HG03025 (cell line): ENCODE results near the gene REM2.
A peak's percentile ranks its signal among the peaks of the same experiment; 100 is the strongest.

Experiments
- ATAC-seq: cut with Tn5 transposase; IDR thresholded peaks from one replicate; pipeline ENCODE4 v1.9.1; 2021; ENCODE audit warnings: mild to moderate bottlenecking, moderate library complexity; ENCODE audit not compliant: unreplicated experiment, low FRiP score

REM2 gene

DNA sequence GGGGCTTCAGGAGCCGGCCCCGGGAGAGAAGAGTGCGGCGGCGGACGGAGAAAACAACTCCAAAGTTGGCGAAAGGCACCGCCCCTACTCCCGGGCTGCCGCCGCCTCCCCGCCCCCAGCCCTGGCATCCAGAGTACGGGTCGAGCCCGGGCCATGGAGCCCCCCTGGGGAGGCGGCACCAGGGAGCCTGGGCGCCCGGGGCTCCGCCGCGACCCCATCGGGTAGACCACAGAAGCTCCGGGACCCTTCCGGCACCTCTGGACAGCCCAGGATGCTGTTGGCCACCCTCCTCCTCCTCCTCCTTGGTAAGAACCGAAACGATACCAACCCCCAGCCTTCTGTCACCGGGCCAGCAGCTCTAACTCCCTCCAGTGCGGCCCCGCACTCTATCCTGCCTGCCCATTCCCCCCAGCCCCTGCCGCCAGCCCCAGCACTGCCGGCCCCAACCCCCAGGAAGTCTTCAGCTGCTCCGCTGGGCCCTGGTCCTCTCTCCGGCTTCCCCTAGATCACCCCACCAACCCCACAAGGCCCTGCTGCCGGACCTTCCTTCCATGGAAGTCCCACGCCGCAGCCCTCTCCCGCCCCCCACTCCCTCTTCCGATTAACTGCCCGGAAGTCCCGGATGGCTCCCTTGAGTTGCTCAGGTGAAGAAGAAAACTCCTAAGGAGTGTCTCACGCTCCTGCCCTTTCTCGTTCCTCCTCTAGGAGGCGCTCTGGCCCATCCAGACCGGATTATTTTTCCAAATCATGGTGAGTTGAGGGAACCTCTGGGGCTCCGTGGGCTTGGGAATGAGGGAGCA lies 10.8 kb upstream of the REM2 start:
- peak; percentile 26 for ATAC-seq

DNA sequence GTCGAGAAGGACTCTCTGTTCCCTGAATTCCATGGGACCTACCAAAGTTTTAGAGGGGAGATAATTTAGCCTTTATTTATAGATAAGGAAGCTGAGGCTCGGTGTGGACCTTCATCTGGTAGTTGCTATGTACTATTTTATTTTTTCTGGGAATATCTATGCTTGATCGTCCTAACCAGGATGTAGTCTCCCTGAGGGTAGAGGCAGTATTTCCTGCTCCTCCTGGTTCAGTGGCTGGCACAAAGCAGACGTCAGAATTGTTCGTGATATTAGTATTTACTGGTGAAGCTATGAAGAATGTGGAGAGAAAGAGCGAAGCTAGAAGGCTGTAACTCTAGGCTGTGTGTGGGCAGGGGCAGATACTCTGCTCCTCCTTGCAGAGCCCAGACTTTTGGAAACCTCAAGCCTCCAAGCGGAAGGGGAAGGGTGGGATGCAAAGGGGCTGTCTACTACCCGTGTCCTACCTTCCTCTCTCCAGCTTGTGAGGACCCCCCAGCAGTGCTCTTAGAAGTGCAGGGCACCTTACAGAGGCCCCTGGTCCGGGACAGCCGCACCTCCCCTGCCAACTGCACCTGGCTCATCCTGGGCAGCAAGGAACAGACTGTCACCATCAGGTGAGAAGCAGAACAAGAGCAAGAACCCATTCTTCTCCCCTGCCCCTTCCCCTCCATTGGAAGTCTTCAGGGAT lies 10.0 kb upstream of the REM2 start:
- no peak for ATAC-seq

DNA sequence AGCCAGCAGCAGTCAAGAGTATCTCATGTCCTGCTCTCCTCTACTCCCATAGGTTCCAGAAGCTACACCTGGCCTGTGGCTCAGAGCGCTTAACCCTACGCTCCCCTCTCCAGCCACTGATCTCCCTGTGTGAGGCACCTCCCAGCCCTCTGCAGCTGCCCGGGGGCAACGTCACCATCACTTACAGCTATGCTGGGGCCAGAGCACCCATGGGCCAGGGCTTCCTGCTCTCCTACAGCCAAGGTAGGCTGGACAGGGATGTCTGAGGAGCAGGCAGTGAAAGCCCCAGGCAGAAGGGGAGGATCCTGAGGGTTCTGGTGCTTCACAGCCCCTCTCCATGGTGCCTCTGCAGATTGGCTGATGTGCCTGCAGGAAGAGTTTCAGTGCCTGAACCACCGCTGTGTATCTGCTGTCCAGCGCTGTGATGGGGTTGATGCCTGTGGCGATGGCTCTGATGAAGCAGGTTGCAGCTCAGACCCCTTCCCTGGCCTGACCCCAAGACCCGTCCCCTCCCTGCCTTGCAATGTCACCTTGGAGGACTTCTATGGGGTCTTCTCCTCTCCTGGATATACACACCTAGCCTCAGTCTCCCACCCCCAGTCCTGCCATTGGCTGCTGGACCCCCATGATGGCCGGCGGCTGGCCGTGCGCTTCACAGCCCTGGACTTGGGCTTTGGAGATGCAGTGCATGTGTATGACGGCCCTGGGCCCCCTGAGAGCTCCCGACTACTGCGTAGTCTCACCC lies 7.8 kb upstream of the REM2 start:
- ATAC-seq: no peak

DNA sequence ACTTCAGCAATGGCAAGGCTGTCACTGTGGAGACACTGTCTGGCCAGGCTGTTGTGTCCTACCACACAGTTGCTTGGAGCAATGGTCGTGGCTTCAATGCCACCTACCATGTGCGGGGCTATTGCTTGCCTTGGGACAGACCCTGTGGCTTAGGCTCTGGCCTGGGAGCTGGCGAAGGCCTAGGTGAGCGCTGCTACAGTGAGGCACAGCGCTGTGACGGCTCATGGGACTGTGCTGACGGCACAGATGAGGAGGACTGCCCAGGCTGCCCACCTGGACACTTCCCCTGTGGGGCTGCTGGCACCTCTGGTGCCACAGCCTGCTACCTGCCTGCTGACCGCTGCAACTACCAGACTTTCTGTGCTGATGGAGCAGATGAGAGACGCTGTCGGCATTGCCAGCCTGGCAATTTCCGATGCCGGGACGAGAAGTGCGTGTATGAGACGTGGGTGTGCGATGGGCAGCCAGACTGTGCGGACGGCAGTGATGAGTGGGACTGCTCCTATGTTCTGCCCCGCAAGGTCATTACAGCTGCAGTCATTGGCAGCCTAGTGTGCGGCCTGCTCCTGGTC lies 7.2 kb upstream of the REM2 start:
- ATAC-seq: no peak

DNA sequence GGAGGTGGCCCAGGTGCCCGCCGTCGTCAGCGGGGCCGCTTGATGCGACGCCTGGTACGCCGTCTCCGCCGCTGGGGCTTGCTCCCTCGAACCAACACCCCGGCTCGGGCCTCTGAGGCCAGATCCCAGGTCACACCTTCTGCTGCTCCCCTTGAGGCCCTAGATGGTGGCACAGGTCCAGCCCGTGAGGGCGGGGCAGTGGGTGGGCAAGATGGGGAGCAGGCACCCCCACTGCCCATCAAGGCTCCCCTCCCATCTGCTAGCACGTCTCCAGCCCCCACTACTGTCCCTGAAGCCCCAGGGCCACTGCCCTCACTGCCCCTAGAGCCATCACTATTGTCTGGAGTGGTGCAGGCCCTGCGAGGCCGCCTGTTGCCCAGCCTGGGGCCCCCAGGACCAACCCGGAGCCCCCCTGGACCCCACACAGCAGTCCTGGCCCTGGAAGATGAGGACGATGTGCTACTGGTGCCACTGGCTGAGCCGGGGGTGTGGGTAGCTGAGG lies 6.0 kb upstream of the REM2 start:
- ATAC-seq: no peak

DNA sequence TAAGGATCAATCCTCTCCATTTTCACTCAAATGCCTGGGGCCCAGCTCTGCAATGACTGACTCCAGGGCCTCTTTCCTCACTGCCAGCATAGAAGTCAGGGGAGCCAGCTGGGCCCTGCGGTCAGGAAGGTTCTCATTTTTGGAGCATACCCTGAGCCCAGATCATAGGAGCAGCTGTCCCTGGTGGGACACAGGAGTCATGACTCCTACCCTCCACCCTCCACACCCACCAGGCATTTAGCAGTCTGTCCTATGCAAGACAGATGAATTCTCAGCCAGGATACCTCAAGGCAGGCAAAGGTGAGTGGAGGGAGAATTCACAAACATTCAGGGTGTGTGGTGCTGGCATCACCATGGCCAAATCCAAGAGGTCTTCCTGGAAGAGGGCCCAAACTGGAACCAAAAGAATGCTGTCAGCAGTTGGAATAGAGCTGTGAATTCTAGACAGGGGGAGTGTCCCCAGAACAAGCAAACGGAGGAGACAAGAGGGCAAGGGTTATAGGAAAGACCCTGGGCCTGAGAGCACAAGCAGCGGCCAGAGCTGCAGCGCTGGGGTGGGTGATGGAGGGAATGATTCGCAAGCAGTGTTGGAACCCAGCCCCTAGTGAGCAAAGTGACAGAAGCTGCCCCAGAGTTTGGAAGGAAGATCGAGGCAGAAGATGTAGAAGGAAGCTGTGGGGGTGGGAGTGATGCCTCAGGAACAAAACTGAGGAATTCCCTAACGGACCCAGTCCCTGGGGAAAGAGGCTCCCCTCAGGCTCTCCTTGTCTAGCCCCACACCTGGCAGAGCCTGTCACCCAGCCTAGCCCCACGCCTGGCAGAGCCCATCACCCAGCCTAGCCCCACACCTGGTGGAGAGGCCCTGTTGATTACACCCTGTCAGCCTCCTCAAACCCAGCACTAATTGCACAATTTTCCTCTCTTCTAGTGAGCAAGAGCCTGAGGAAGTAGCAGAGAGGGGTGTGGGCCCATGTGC lies 4.5 kb upstream of the REM2 start:
- ATAC-seq: no peak

DNA sequence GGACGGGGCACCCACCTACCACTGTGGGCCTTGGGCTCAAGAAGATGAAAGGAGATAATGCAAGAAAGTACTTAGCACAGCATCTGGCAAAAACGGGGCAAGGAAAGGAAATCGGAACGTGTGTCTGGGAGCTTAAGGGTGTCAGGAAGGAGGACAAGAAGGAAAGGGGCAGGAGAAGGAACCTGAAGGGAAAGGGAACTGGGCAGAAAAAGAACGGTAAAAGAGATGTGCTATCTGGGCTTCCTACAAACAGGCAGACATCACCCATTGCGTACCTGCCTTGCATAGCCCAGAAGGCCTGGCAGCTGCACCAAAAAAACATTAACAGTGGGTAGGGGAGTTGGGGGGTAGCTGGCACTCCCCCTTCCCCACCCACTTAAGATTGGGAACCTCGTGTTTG lies 958 bp upstream of the REM2 start:
- ATAC-seq: no peak

DNA sequence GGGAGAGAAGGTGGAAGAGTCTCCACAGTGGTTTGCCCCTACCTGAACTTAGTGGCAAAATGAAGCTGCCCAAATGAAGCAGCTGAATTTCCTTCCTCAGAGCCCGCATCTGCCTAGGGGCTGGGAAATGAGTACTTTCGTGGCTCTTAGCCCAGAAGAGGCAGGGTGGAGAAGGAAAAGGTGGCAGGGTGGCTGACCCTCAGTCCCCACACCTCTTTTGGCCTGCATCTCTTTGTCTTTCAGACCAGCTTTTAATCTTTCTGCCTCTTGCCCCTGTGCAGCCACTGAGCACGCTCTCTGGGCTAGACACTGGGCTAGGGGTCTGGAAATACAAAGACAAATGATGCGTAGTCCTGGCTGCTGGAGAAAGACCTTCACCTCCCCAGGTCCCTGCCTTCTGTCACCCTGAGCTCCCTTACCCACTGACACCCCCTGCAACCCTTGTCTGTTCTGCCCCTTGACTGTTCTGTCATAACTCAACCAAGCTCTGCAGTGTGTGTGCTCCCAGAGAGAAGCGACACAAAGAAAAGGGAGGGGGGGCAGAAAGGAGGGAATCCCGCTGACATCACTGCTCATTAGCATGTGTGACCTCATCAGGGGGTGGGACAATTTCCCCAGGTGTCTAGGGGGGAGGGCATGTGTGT lies 371 bp upstream of the REM2 start:
- ATAC-seq: no peak

DNA sequence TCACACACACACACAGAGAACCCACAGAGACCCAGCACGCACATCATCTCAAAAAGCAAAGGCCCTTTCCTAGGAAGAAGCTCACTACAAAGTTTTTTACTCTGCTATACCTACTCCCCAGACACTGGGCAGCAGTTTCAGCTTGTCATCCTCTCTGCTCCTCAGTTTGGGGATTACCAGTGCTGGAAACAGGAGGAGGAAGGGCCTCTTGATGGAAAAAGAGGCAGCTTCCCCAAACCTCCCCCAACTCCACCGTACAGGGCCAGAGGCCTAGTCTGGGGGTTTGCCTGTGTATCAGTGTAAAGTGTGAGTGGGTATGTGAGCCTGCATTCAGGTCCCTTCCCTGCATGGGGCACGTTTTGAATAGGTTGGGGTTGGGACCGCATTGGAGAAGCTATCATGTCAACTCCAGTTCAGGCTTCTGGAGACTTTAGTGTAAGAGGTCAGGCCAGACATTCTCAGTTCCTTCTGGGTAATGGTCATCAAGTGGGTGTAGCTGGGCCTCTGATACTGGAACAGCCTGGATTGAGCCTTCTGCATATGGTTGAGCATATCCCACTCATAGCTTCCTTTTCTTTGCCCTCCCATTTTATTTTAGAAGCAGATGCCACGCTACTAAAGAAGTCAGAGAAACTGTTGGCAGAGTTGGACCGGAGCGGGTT lies 1.2 kb downstream of the REM2 start:
- no peak for ATAC-seq

DNA sequence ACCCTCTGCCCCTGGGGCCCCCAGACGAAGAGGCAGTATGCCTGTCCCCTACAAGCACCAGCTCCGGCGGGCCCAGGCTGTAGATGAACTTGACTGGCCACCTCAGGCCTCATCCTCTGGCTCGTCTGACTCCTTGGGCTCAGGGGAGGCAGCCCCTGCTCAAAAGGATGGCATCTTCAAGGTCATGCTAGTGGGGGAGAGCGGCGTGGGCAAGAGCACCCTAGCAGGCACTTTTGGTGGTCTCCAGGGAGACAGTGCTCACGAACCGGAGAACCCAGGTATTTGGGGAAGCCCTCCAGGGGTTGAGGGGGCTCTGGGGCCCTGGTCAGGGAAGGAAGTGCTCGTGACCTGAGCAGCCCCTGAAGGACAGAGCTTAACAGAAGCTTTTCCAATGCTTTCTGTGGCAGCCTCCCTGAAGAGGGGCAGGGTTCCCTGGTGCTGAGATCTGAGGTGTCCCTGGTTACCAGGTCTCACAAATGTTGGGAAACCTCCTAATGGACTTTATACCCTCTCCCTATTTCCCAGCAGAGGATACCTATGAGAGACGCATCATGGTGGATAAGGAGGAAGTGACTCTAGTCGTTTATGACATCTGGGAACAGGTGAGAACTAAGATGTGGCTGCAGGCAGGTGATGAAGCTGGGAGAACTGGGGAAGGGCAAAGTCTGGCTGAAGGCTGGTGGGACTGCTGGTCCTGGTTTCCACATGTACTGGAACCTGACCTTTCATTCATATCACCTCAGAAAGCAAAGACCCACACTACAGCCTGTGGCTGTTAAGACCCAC lies 1.9 kb downstream of the REM2 start:
- ATAC-seq: no peak

DNA sequence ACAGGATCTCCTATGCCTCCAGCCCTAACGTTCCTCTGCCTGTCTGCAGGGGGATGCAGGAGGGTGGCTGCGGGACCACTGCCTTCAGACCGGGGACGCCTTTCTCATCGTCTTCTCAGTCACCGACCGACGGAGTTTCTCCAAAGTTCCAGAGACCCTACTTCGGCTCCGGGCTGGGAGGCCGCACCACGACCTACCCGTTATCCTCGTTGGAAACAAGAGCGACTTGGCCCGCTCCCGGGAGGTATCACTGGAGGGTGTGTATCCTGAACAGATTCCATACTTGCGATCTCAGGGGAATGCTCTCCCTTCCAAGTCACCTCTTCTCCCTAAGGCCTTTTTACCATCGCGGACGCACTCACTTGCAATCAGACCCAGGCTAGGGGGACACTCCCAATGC lies 3.0 kb downstream of the REM2 start:
- ATAC-seq: no peak

DNA sequence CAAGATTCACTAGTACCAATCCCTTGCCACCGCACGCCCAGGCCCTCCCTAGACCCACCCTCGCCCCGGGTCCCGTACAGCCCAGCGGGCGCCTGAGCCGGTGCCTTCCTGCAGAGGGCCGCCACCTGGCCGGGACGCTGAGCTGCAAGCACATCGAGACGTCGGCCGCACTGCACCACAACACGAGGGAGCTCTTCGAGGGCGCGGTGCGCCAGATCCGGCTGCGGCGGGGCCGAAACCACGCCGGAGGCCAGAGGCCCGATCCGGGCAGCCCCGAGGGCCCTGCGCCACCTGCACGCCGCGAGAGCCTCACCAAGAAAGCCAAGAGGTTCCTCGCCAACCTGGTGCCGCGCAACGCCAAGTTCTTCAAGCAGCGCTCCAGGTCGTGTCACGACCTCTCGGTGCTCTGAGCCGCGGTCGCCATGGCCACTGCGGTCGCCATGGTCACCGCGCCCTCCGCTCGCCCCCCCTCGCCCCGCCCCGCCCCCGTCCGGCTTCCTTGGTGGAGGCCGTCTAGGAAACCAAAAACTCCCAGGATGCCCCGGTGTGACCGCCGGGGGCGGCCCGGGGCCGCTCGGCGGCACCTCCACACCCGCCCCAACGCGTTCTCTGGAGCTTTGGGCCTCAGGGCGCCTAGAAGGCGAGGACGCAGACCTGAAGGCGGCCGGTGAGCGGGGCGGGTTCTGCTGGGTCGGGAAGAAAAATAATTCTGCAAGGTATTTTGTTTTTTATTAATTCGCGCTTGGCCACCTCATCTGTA lies 3.7 kb downstream of the REM2 start:
- ATAC-seq: peak; percentile 58

DNA sequence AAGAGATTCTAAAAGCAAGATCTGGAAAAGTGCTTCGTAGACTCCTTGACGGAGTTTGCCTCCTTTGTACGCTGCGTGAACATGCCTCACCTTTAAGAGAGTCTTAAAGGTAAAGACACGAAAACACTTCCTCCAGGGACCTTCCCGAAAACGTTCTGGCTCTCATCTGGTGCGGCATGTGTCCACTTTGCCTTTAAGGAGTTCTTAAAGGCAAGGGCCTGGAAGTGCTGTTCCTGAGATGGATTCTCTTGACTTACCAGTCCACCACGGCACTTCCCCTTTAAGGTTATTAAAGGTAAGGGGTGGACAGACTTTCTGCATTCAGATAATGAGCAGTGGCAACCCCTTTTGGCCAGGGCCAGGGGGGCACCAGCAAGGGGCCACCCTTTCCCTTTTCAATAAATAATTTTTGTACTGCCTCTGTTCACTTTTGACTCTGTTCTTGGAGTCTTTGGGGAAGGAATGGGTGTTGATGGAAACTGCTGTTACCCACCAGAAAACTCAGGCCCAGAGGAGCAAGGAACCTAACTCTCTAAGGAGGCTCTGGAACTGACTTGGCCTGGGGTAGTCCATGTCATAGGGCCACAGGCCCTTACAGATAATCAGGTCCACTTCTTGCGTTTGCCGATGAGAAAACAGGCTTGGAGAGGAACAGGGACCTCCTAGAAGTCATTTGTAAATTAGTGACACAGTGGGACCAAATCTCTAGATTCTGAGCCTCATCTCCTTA lies 4.4 kb downstream of the REM2 start:
- ATAC-seq: peak; percentile 14

DNA sequence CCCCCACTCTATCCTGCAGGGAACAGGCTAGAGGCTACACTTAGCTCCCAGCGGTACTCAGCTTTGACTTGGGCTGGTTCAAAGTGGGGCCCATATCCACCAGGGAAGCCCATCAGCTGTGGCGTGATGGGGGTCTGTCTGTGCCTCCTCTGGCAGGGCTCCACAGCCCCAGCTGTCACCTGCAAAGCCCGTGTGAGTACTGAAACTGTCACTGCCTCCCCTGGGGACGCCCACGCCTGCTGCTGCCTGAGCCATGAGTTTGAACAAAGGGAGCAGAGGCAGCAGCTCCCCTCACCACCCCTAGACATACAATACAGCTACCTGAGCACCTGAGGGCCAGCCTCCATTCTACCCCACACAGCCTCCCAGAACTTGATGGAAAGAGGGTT lies 5.0 kb downstream of the REM2 start:
- ATAC-seq: peak; percentile 34

DNA sequence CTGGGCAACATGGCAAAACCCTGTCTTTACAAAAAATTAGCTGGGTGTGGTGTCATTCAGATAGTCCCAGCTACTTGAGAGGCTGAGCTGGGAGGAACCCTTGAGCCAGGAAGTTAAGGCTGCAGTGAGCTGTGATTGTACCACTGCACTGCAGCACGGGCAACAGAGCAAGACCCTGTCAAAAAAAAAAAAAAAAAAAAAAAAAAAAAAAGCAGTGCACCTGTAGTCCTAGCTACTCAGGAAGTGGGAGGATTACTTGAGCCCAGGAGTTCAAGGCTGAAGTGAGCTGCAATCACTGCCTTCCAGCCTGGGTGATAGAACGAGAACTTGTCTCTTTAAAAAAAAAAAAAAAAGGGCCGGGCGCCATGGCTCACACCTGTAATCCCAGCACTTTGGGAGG lies 5.6 kb downstream of the REM2 start:
- ATAC-seq: no peak

DNA sequence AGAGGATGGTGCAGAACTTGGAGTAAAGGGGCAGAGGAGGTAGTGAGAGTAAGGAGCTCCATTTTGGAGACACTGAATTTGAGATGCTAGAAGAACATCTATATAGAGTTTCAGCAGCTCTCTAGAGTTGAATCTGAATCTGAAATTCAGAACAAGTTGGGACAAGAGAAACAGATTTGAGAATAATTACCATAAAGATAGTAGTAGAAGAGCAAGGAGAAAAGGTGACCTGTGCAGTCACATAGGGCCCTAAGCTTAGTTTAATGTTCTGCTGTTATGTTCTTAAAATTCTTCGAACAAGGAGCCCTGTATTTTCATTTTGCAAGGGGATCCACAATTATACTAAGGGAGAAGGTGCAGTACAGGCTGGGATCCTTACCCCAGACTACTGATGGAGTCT lies 7.4 kb downstream of the REM2 start:
- no peak for ATAC-seq

DNA sequence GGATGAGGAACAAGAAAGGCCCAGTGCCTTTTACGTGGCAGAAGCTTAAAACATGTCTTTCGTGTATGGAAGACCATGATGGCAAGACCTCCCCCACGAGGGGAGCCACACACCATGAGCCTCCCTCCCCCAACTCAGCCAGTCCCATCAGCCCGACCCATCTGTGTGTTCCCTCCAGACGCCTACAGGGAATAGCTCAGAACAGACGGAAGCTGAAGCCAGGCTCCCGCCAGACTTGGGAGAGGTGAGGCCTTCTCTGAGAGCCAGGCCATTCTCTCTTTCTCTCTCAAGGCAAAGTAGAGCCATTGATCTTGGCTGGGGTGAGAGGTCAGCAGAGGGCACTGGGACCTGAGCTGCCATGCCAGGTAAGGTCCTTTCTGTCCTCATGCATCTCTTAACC lies 9.5 kb downstream of the REM2 start:
- no peak for ATAC-seq
